GM21529 (cell line): ENCODE results near the gene DSCAML1.

ENCODE experiments used
- ATAC-seq: cut with Tn5 transposase; IDR thresholded peaks from one replicate; pipeline ENCODE4 v1.9.1; 2021; ENCODE audit not compliant: unreplicated experiment

Gene DSCAML1

DNA sequence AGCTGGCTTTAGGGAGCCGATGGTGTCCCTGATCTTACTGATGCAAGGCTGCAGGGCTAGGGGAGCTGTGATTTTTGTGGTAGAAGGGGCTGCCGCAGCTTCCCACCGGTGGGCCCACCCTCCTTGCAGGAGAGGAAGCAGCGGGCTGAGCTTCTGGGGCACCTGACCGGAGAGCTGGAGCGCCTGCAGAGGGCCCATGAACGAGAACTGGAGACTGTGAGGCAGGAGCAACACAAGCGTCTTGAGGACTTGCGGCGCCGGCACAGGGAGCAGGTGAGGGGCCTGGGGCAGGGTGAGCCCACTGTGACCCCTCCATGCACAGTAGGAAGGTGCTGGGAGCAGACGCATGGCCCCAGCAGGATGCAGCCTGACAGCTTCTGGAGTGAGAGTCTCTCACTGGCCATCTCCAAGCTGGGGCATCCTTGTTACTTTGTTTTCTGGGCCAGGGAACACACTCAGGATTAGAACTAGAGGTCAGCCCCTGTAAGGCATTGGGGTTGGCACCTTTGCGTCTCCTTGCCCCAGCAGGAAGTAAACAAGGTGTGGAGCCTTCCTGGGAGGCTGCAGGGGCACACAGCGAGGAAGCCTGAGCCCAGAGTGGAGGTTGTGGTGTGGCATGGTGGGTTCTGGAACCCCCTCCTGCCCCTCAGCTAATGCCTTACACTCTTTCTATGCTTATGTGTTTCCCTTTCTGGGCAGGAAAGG, 402.6 kb downstream of the DSCAML1 start:
- no peak for ATAC-seq

DNA sequence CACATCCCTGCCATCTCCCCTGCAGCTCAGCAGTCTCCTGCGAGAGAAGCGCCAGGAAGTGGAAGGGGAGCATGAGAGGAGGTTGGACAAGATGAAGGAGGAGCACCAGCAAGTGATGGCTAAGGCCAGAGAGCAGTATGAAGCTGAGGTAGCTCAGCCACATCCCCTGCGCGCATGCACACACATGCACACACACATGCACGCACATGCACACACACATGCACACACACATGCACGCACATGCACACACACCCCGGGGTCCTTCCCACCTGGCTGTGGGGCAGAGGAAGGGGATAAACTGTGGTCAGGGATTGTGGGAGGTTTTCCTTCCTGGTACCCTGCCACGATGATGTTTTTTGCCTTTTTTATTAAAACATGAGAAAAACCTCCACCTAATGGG, 404.0 kb downstream of the DSCAML1 start:
- no peak for ATAC-seq

DNA sequence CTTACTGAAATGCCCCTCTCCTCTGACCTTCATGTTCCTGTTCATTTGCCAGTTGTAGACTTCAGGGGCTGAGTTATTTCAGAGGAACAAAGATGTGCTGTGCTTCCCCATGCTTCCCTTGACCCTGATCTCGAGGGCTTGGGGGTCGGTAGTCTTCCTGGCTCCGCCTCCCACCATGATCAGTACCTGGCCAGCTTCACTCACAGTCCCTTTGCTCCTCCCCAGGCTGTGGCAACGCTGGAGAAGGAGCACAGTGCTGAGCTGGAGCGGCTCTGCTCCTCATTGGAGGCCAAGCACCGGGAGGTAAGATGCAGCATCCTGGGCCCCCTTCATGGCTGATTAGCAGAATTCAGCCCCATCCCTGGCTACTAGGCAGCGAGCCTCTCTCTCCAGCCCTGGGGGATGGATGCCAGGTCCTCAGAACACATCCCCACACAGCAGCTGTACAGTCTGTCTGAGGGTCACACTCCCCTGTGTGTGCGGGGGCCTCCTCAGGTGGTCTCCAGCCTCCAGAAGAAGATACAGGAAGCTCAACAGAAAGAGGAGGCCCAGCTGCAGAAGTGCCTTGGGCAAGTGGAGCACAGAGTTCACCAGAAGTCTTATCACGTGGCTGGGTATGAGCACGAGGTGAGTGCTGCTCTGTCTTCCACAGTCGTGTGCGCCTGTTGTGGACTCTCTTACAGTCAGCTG, 404.9 kb downstream of the DSCAML1 start:
- no peak for ATAC-seq

- no peak for ATAC-seq
Measured at GRCh38 chr11:117391181-117391580, 405.8 kb downstream of the DSCAML1 start.

DNA sequence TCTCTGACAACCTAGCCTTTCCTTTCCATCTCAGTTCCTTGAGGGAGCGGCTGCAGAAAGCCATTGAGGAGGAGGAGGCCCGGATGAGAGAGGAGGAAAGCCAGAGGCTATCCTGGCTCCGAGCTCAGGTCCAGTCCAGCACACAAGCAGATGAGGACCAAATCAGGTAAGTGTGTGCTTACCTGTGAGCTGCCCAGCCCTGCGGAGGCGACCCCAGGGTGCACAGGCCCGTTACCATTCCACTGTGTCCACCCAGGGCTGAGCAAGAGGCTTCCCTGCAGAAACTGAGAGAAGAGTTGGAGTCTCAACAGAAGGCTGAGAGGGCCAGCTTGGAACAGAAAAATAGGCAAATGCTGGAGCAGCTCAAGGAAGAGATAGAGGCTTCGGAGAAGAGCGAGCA, 406.3 kb downstream of the DSCAML1 start:
- ATAC-seq, result no peak

DNA sequence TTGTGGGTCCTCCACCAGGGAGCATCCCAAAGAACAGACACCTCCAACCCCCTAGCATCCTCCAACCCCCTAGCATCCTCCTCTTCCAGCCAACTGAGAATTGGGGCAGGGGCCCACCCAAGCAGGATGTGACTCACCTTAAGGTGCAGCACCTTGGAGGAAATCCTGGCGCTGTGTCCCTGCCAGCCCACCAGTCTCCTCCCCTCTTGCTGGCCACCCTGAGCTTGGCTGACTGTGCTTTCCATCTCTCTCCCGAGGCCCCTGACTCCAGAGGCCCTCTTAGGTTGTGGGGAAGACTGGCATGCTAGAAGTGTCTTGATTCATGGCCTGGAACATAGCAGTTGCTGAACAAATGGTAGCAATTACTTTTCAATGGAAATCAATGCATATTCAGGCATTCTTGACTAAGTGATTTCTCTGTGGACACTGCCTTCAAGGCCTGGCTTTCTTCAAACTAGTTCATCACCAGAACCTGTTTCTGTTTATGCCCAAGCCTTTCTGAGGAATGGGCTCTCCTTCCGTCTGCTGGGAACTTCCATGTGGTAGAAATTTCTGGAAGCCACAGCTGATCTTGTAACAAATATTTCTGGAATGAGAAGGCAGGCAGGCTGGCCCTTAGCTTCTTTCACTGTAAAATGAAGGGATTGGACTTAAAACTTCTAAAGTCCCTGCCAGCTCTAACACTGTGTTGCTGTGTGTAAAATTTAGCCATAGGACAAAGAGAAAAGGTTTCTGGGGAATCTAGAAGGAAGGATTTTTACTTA, 408.8 kb downstream of the DSCAML1 start:
- no peak for ATAC-seq

GRCh38 chr11:117385906-117386305, 411.1 kb downstream of the DSCAML1 start:
- ATAC-seq, result no peak

- ATAC-seq, result no peak
Measured at GRCh38 chr11:117385471-117385870, 411.5 kb downstream of the DSCAML1 start.

- ATAC-seq, result no peak
Measured at GRCh38 chr11:117384045-117384444, 413.0 kb downstream of the DSCAML1 start.

DNA sequence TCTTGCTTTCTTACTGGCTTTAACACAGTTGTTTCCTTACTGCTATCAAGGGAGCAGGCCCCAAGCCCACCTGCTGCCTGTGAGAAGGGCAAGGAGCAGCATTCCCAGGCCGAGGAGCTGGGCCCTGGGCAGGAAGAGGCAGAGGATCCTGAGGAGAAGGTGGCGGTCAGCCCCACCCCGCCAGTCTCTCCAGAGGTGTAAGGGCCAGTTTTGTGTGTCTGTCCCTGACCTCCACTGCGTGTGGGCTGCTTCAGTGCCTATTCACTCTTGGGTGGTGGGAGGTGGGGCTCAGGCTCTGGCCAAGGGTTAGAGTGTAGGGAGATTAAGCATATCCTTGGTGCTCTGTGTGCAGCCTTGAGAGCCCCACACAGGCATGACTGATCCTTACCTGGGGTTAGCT, 414.3 kb downstream of the DSCAML1 start:
- no peak for ATAC-seq

GRCh38 chr11:117381481-117382387, 415.3 kb downstream of the DSCAML1 start:
- ATAC-seq, result no peak

DNA sequence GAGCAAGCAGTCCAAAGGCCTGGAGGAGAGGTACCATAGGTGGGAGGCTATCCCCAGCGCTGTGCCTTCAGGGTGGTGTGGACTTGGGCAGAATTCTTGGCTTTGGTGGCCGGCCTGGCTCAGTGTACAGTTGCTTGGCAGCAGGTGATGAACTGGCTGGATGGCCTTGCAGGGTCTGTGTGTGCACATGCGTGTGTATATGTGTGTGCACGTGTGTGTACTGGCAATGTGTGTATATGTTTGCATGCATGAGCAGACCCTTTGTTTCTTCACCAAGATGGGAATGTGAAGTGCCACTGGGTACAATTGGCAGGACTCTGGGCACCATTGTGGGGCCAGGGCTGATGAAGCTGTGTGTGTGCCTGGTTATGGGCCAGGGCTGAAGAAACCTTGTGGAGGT, 416.3 kb downstream of the DSCAML1 start:
- ATAC-seq, result no peak

GRCh38 chr11:117378976-117379865, 417.8 kb downstream of the DSCAML1 start:
- ATAC-seq, result no peak
